Skeletal muscle tissue (tissue), 4 donors: ENCODE data around the gene ZNF586. TPM values are rescaled to one million over a fixed set of nuclear protein-coding genes. Genes with fewer than 3 reads are reported as not detected.
"Not testable (repeated sequence)": the region's sequence is repeated elsewhere in the genome, so short reads cannot be mapped to it uniquely, and the experiment has no call there.

Source experiments
- H3K27ac ChIP-seq: one replicate; pipeline ENCODE4 v1.7.0; 2013; ENCODE audit warnings: mild to moderate bottlenecking, low read depth, low read length, inconsistent platforms
- H3K27me3 ChIP-seq, 3 donors: one replicate each; pipeline ENCODE4 v1.7.0; 2013; ENCODE audit warnings: low read length in 3 of 3; ENCODE audit not compliant: control insufficient read depth in 3 of 3, insufficient read depth in 3 of 3
- H3K36me3 ChIP-seq, 3 donors: one replicate each; pipeline ENCODE4 v1.7.0; 2013; ENCODE audit warnings: low read length in 3 of 3; ENCODE audit not compliant: control insufficient read depth in 3 of 3, insufficient read depth in 3 of 3
- H3K4me1 ChIP-seq, 3 donors: one replicate each; pipeline ENCODE4 v1.7.0; 2013; ENCODE audit warnings: low read length in 3 of 3, mild to moderate bottlenecking in 3 of 3; ENCODE audit not compliant: control insufficient read depth in 3 of 3, insufficient read depth in 3 of 3
- H3K4me3 ChIP-seq, 3 donors: one replicate each; pipeline ENCODE4 v1.7.0; 2013; ENCODE audit warnings: low read length in 3 of 3
- H3K9ac ChIP-seq, 3 donors: one replicate each; pipeline ENCODE4 v1.7.0; 2013; ENCODE audit warnings: low read length in 3 of 3, mild to moderate bottlenecking in 3 of 3, moderate library complexity in 2 of 3, low read depth in 1 of 3
- H3K9me3 ChIP-seq, 3 donors: one replicate each; pipeline ENCODE4 v1.7.0; 2013; ENCODE audit warnings: low read length in 3 of 3; ENCODE audit not compliant: control insufficient read depth in 3 of 3
- total RNA-seq: library from RNA; depleted of rRNA; stranded (reverse); fragments of >200 nt; gene quantifications from one replicate; pipeline ENCODE4 v1.2.3, GENCODE V29; 2014
- donor health status: Osteomylitis.

The ZNF586 gene
- total RNA-seq, 1 donor from 2014 or later = 27.1 TPM

- H3K9me3 ChIP-seq = peaks cover 6 to 8% (median 7%) of the 10 kb centered on the region in 3 donors
- no peak overlapping the region for H3K4me3 ChIP-seq
- no peak overlapping the region for H3K27ac ChIP-seq
Observed at GRCh38 chr19:57788114-57788692, 18.7 kb downstream of the ZNF586 start.

GRCh38 chr19:57789288-57789687 is 19.8 kb downstream of the ZNF586 start:
- H3K9me3 ChIP-seq = peaks cover 6 to 8% (median 7%) of the 10 kb centered on the region in 3 donors
- peaks cover 26 to 28% (median 27%) of the 10 kb centered on the region in 3 donors for H3K36me3 ChIP-seq
- H3K4me3 ChIP-seq = no peak overlapping the region
- H3K4me1 ChIP-seq = no peaks in the 10 kb centered on the region
- no peaks in the 10 kb centered on the region for H3K27me3 ChIP-seq
- H3K9ac ChIP-seq = no peak overlapping the region
- H3K27ac ChIP-seq = no peak overlapping the region

More at GRCh38 chr19:57788114-57788692, 18.7 kb downstream of the ZNF586 start:
- no peak overlapping the region for H3K9ac ChIP-seq
- H3K4me1 ChIP-seq = no peaks in the 10 kb centered on the region
- peaks cover 26 to 28% (median 27%) of the 10 kb centered on the region in 3 donors for H3K36me3 ChIP-seq
- no peaks in the 10 kb centered on the region for H3K27me3 ChIP-seq

GRCh38 chr19:57796580-57796979 is 27.1 kb downstream of the ZNF586 start:
- not testable (repeated sequence) for H3K9me3 ChIP-seq, H3K27ac ChIP-seq, H3K27me3 ChIP-seq, H3K4me1 ChIP-seq, H3K4me3 ChIP-seq, H3K9ac ChIP-seq
- H3K36me3 ChIP-seq = peaks cover 4 to 16% (median 13%) of the 10 kb centered on the region in 3 donors

- H3K36me3 ChIP-seq = peaks cover 0 to 8% (median 6%) of the 10 kb centered on the region in 3 donors
- peaks cover 0 to 2% (median 0%) of the 10 kb centered on the region in 3 donors for H3K4me1 ChIP-seq
- H3K27ac ChIP-seq = no peak overlapping the region
- H3K9me3 ChIP-seq = no peaks in the 10 kb centered on the region
- H3K4me3 ChIP-seq = no peak overlapping the region
- no peaks in the 10 kb centered on the region for H3K27me3 ChIP-seq
- no peak overlapping the region for H3K9ac ChIP-seq
Observed at GRCh38 chr19:57800696-57801095, 31.2 kb downstream of the ZNF586 start.

- peaks cover 0 to 2% (median 0%) of the 10 kb centered on the region in 3 donors for H3K4me1 ChIP-seq
- H3K27me3 ChIP-seq = no peaks in the 10 kb centered on the region
- no peak overlapping the region for H3K9ac ChIP-seq
- H3K27ac ChIP-seq = no peak overlapping the region
- peaks cover 0 to 3% (median 3%) of the 10 kb centered on the region in 3 donors for H3K36me3 ChIP-seq
- no peak overlapping the region for H3K4me3 ChIP-seq
- no peaks in the 10 kb centered on the region for H3K9me3 ChIP-seq
Observed at GRCh38 chr19:57802269-57802668, 32.8 kb downstream of the ZNF586 start.

- Histone ChIP-seq H3K27me3 (no peaks in the 10 kb centered on the region), H3K27ac (no peak overlapping the region), H3K4me1 (peaks cover 0 to 2% (median 0%) of the 10 kb centered on the region in 3 donors), H3K4me3 (peak overlapping the region in 2 of 3 donors; percentile 61 to 74), H3K9me3 (no peaks in the 10 kb centered on the region), H3K36me3 (peaks cover 6 to 11% (median 8%) of the 10 kb centered on the region in 3 donors), H3K9ac (peak overlapping the region; percentile 45 to 85 (median 58))
Observed at GRCh38 chr19:57803265-57803593, 33.8 kb downstream of the ZNF586 start.

- Histone ChIP-seq H3K9me3 (no peaks in the 10 kb centered on the region), H3K4me3 (peak overlapping the region; percentile 61 to 74 (median 65)), H3K4me1 (peaks cover 0 to 2% (median 0%) of the 10 kb centered on the region in 3 donors), H3K36me3 (peaks cover 6 to 14% (median 12%) of the 10 kb centered on the region in 3 donors), H3K27ac (peak overlapping the region; percentile 54), H3K27me3 (no peaks in the 10 kb centered on the region), H3K9ac (peak overlapping the region; percentile 45 to 85 (median 58))
Observed at GRCh38 chr19:57803594-57804325, 34.3 kb downstream of the ZNF586 start.

- Histone ChIP-seq H3K9ac (no peak overlapping the region), H3K27ac (no peak overlapping the region), H3K27me3 (no peaks in the 10 kb centered on the region), H3K9me3 (no peaks in the 10 kb centered on the region), H3K4me1 (peaks cover 0 to 2% (median under 1%) of the 10 kb centered on the region in 3 donors), H3K4me3 (no peak overlapping the region), H3K36me3 (peaks cover 8 to 28% (median 19%) of the 10 kb centered on the region in 3 donors)
Observed at GRCh38 chr19:57807541-57807940, 38.1 kb downstream of the ZNF586 start.

- Histone ChIP-seq H3K36me3 (peaks cover 8 to 28% (median 19%) of the 10 kb centered on the region in 3 donors), H3K4me1 (peaks cover 13 to 18% (median 17%) of the 10 kb centered on the region in 3 donors)
- H3K27me3 ChIP-seq, H3K27ac ChIP-seq, H3K9ac ChIP-seq, H3K9me3 ChIP-seq, H3K4me3 ChIP-seq: not testable (repeated sequence)
Observed at GRCh38 chr19:57810410-57811295, 41.2 kb downstream of the ZNF586 start.
